Left ventricle myocardium inferior (tissue), 1 donor: ENCODE data around the gene DPEP3. TPM values are rescaled to one million over a fixed set of nuclear protein-coding genes. Genes with fewer than 3 reads are reported as not detected.

Experiments
- DNase-seq: peaks from one replicate; pipeline ENCODE4 v3.0.0-alpha.2; 2020
- H3K27ac ChIP-seq: fragments of 200-600 bp; replicated peaks from 2 replicates; pipeline ENCODE4 v1.8.0; 2021
- H3K27me3 ChIP-seq: fragments of 200-600 bp; 2 replicates; pipeline ENCODE4 v1.8.0; 2021; ENCODE audit warnings: low read depth
- H3K36me3 ChIP-seq: fragments of 200-600 bp; 2 replicates; pipeline ENCODE4 v1.8.0; 2021
- H3K4me1 ChIP-seq: fragments of 200-600 bp; 2 replicates; pipeline ENCODE4 v1.8.0; 2021
- H3K4me3 ChIP-seq: fragments of 200-600 bp; 2 replicates; pipeline ENCODE4 v1.8.0; 2021; ENCODE audit warnings: mild to moderate bottlenecking, moderate library complexity
- H3K9me3 ChIP-seq: fragments of 200-600 bp; replicated peaks from 2 replicates; pipeline ENCODE4 v1.8.0; 2021
- intact Hi-C: fragments of 100-400 bp; cut with micrococcal nuclease; formaldehyde crosslinking; loops from one replicate; pipeline ENCODE4 v1.11.0; 2022
- total RNA-seq: library from RNA; stranded (reverse); fragmentation: NEBNext Ultra II Directional; extraction: Animal tissue kit (Norgen Biotek cat#: 25700); gene quantifications from one replicate; pipeline ENCODE4 v1.2.1, GENCODE V29; 2021
- TF ChIP-seq, protein P1 (sequence below): fragments of 200-600 bp; IDR thresholded peaks from 2 replicates; pipeline ENCODE4 v1.8.0; 2021; ENCODE audit warnings: antibody characterized with exemption, mild to moderate bottlenecking, borderline replicate concordance
- donor health status: DM: no; HTN: yes; CAD: no; lungs with severe emphysema.

DPEP3 gene
- total RNA-seq, 1 donor from 2014 or later: not detected

- H3K9me3 ChIP-seq: no peaks in the 10 kb centered on the region
- DNase-seq: no peak
- H3K4me1 ChIP-seq: peaks cover 51% of the 10 kb centered on the region
- peak overlapping the region; percentile 100 for H3K27ac ChIP-seq
- intact Hi-C loops: no loop called here
- TF ChIP-seq, protein P1, sequence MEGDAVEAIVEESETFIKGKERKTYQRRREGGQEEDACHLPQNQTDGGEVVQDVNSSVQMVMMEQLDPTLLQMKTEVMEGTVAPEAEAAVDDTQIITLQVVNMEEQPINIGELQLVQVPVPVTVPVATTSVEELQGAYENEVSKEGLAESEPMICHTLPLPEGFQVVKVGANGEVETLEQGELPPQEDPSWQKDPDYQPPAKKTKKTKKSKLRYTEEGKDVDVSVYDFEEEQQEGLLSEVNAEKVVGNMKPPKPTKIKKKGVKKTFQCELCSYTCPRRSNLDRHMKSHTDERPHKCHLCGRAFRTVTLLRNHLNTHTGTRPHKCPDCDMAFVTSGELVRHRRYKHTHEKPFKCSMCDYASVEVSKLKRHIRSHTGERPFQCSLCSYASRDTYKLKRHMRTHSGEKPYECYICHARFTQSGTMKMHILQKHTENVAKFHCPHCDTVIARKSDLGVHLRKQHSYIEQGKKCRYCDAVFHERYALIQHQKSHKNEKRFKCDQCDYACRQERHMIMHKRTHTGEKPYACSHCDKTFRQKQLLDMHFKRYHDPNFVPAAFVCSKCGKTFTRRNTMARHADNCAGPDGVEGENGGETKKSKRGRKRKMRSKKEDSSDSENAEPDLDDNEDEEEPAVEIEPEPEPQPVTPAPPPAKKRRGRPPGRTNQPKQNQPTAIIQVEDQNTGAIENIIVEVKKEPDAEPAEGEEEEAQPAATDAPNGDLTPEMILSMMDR: no peak
- no peaks in the 10 kb centered on the region for H3K36me3 ChIP-seq
- peak overlapping the region; percentile 96 for H3K4me3 ChIP-seq
- H3K27me3 ChIP-seq: no peaks in the 10 kb centered on the region
Measured at GRCh38 chr16:67969254-67970039, 10.9 kb downstream of the DPEP3 start.

DNA sequence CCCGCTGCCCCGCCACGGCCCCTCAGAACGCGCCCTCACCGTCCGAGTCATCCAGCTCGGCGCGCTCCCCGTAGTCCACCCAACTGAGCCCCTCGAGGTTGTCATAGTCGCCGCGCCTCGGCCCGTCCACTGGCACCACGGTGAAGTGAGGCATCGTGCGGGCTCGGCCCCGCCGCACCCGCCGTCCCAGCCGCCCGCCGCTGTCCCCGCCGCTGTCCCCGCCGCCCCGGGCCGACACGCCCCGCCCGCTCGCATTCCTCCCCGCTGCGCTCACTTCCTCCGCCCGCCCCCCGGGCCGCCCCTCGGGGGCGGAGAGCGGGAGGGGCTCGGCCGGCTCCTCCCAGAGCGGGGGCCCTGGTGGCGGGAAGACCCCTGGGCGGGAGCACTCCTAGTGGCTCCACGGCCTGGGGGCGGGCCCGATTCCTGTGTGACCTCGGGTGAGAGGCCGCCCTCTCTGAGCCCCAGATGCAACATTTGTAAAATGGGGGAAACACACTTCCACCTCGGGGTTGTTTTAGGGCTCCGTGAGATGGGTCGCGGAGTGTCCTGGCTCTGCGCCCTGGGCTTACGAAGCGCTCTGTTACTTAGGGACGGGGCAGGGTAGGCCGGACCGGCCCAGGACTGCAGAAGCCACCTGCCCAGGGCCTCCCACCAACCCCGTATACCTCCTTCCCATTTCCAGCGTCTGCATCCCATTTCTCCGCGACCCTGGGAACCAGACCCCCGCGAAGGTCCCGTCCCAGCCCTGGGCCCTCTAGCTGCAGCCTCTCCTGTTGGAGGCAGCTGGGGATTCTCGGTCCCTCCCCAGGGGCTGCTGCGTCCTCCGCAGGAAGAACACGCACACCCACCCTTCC, 11.7 kb downstream of the DPEP3 start, which contains the start of gene SLC12A4:
Gene SLC12A4 (minus strand): TSS at position 238 of the 854 bp plus-strand sequence. CDS start 84 bp downstream, at position 154.
- Histone ChIP-seq H3K27me3 (no peaks in the 10 kb centered on the region), H3K4me1 (peaks cover 59% of the 10 kb centered on the region), H3K27ac (peak within 1 kb of the TSS; percentile 100), H3K9me3 (no peaks in the 10 kb centered on the region), H3K36me3 (no peaks in the 10 kb centered on the region), H3K4me3 (peak within 1 kb of the TSS; percentile 96)
- TF ChIP-seq, protein P1: peak; percentile 23
- DNase-seq: peak; percentile 90
- intact Hi-C loops: no loop called here

DNA sequence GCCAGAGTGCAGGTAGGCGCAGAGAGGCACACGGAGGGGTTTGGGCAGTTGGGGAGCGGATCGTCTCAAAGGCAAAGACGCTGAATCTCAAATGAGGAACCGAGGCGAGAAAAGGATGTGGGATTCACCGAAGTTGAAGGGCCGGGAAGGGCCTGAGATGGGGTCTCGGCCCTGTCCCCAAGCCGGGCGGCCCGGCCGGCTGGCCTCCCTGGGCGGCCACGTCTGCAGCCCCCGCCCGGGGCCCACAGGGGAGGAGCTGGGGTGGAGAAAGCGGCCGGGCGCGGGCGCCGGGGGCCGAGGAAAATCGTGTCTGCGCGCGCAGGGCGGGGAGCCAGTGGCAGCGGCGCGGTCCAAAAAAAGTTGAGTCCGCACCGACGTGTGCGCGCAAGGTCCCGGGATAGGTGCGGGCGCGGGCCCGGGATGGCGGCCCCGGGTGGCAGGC, 12.3 kb downstream of the DPEP3 start:
- peak overlapping the region; percentile 96 for H3K4me3 ChIP-seq
- peak; percentile 64 for DNase-seq
- H3K4me1 ChIP-seq: peaks cover 65% of the 10 kb centered on the region
- intact Hi-C loops: no loop called here
- H3K9me3 ChIP-seq: no peaks in the 10 kb centered on the region
- TF ChIP-seq, protein P1: no peak
- peaks cover 4% of the 10 kb centered on the region for H3K36me3 ChIP-seq
- H3K27ac ChIP-seq: peak overlapping the region; percentile 100
- no peaks in the 10 kb centered on the region for H3K27me3 ChIP-seq

GRCh38 chr16:67967183-67967957, 12.9 kb downstream of the DPEP3 start:
- H3K36me3 ChIP-seq: peaks cover 10% of the 10 kb centered on the region
- no peak for DNase-seq
- H3K27ac ChIP-seq: peak overlapping the region; percentile 100
- peak overlapping the region; percentile 96 for H3K4me3 ChIP-seq
- H3K4me1 ChIP-seq: peaks cover 71% of the 10 kb centered on the region
- no peaks in the 10 kb centered on the region for H3K9me3 ChIP-seq
- H3K27me3 ChIP-seq: no peaks in the 10 kb centered on the region
- TF ChIP-seq, protein P1: no peak
- intact Hi-C loops: no loop called here
